HG02588 (cell line): Measurements from ENCODE around the gene MOV10L1.
"Not testable (repeated sequence)": the region's sequence is repeated elsewhere in the genome, so short reads cannot be mapped to it uniquely, and the experiment has no call there.

Source experiments
- ATAC-seq: cut with Tn5 transposase; IDR thresholded peaks from one replicate; pipeline ENCODE4 v1.9.1; 2021; ENCODE audit warnings: mild to moderate bottlenecking, moderate library complexity; ENCODE audit not compliant: unreplicated experiment

MOV10L1 gene

DNA sequence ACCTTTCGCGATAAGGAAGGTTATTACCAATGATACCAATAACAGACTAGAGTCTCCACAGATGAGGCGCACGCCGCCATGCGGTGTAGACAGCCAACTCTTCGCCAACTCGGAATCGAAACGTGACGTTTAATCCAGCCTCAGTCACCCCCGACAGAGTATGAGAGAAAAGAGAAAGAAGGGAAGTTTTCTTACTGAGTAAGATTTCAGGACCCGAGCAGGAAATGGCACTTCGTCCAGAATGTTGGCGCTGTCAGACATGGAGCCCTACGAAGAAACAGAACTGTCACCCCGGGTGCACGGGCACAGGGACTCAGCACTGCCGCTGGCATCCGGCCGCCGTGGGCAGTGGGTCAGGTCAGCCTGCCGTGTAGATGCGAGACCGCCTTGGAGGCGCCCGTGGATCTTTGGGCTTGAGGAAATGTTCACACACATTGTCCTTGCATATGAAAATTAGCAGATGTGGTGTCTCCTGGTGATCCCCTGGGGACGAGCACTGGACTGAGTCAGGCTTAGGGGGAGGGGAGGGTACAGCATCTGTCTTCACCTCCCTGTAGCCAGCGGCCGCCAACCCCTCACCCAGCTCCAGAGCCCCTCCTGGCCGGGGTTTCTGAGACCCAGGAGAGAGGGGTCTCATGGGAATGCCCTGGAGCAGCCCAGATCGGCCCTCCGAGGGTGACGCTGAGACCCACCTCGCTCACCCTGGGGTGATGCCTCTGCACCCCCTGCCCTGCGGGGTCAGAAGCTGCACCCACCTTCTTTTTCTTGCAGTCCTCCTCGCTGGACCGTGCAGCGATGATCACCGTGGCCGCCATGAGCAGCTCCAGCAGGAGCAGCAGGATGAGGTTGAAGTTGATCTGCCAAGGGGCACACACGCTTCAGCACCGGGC, 12.9 kb upstream of the MOV10L1 start:
- no peak for ATAC-seq

DNA sequence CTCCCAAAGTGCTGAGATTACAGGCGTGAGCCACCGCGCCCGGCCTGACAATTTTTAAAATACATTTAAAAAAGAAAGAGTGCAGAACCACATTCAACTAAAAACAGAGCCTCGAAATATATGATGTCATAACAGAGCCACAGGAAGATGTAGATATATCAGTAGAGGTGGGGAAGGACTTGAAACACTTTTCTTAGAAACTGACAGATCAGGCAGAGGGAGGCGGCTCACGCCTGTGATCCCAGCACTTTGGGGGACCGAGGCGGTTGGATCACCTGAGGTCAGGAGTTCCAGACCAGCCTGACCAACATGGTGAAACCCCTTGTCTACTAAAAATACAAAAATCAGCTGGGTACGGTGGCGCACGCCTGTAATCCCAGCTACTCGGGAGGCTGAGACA, 11.6 kb upstream of the MOV10L1 start:
- ATAC-seq, result no peak

DNA sequence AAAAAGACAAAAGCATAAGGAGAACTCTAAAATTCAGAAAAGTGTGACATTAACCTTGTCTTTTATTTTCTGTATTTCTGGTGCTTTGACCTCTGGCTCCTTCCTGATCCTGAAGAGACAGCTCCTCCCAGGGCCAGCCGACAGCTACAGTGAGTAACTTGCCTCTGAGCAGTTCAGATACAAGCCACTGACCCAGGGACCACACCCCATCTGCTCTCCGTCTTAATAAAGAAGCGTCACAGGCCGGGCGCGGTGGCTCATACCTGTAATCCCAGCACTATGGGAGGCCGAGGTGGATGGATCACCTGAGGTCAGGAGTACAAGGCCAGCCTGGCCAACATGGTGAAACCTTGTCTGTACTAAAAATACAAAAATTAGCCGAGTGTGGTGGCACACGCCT, 11.0 kb upstream of the MOV10L1 start:
- no peak for ATAC-seq

DNA sequence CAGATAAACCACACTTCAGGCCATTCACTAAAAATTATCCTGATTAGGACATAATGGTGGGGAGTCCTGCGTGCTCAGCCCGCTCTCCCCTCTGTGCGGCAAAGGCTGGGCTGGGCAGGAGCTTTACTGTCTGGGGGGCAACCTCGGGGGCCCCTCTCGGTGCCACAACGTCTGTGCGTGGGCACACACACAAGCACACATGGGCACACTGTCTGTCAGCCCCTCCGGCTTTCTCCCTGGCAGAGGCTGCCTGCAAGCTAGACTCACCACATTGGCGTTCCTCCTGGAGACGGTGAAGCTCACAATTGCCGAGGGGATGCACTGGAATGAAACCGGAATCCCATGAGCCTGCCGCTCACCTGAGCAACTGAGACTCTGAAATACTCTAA, 9.7 kb upstream of the MOV10L1 start:
- no peak for ATAC-seq

DNA sequence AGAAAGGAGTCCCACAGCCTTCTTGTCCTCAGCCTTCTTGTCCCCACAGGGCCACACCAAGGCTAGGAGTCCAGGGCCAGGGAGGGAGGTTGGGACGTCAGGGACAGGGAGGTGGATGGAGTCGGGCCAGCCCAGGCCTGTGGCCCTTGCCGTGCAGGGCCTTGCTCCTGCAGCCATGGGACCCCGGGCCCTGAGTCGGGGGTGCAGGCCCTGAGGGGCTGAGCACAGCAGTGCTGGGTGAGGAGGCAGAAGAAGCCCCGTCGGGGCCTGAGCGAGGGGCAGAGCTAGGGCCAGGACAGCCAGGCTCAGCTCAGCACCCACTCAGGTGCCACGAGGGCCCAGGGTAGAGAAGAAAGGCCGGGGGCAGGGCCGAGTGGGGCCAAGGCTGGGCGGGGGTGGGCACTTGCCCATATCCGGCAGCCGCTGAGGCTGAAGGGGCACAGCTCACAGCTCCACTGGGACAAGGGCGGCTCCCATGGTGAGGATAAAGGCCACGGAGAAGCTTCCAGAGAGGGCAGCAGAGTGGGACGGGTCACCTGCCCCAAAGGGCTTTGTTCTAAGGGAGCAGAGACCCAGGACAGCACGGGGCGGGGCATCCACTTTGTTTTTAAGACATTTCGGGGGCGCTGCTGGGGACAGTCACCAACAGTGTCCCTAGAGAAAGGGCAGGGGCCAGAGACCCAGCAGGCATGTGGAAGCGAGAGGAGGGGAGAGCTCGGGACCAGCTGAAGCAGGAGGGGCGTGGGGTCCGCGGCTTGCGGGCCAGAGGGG, 8.2 kb upstream of the MOV10L1 start:
- no peak for ATAC-seq

DNA sequence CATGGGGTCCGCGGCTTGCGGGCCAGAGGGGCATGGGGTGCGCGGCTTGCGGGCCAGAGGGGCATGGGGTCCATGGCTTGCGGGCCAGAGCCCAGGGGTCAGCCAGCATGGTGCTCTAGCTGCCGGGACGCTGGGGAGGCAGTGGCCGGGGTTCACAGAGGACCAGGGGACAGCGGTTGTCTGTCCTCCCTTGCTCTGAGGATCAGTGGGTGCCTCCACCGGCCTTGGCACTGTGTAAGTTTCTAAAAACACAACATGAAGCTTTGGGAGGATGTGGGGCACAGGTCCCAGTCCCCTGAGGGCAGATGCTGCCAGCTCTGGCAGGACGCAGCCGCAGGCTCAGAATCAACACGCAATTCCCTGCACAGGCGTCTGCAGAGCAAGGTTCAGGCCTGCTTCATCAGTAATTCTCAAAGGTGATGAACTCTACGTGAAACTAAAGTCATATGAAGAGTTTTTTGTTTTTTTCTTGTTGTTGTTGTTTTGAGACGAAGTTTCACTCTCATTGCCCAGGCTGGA, 7.5 kb upstream of the MOV10L1 start:
- ATAC-seq, result no peak

DNA sequence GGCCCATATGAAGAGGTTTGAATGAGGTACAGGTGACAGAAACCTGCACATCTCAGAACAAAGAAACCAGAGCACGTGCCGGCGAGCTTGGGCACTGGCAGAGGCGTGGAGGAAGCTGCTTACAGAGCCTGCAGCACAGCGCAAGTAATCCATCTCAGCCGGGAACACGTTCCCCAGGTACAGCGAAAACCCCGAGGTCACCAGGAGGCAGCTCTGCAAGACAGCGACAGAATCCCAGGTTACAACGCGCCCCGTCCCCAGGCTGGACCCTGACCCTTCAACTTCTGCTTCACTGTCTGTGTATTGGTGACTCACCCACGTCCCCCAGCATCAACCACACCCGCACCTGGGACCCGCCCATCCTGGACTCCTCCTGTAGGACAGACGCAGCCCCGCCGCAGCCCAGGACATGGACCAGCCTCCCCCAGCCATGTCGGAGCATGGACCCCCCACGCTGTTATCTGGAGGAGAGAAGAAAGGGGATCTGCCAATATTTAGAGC, 6.8 kb upstream of the MOV10L1 start:
- ATAC-seq, result no peak

DNA sequence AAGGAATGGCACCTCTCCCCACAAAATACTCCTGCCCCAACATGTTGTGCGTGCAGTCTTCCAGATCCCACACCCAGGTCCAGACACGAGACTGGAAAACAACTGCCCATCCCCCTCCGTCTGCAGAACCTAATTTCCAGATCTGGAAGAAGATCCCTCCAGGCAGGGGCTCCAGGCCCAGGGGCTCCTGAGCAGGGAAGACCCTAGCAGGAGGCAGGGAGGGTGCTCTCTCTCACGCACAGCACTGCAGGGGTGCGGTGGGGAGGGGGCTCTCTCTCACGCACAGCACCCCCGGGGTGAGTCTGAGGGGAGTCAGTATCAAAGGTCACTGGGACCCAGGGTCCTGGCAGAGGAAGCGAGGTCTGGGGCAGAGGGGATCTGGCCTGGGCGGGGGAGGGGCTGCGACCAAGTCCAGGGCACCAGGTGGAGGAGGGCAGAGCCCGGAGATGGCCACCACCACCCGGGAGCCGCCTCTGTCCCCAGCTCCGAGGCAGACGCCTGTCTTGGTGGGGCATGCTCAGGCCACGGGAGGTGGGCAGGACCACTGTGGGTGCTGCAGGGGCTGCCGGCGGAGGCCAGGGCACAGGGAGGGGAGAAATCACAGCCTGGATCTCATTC, 6.2 kb upstream of the MOV10L1 start:
- no peak for ATAC-seq

DNA sequence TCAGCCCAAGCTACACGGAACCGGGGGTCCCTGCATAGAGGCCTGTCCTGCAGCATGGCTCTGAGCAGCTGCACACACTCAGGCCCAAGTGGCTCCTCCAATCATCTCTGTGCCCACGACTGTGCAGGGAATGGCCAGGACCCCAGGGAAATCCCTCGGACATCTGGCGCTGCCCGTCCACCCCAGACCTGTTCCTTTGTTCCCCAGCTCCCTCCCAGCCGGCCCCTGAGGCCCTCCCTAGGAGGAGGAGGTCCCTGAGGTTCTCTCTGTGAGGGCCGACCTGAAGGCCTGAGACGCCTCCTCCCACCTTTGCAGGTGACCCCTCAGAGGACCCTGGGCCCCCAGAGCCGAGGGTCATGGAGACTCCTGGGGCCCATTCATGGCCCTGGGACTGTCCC, 5.7 kb upstream of the MOV10L1 start:
- no peak for ATAC-seq

DNA sequence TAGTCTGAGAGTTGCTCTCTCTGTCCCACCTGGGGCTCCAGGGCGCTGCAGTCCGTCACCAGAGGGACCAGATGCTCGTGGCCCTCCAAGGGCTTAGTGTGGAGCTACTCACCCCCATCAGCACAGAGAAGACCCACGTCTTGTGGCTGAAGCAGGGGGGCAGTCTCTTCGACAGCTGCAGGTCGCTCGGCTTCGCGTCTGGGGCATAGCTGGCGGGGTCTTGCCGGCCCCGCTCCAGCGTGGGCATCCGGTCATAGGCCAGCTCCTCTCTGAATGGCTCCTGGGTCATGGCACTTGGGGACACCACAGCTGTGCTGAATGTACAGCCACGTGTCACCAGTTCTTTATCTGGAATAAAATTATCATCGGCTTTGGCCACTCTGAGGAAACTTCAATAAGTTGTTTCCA, 5.2 kb upstream of the MOV10L1 start:
- ATAC-seq, result no peak

DNA sequence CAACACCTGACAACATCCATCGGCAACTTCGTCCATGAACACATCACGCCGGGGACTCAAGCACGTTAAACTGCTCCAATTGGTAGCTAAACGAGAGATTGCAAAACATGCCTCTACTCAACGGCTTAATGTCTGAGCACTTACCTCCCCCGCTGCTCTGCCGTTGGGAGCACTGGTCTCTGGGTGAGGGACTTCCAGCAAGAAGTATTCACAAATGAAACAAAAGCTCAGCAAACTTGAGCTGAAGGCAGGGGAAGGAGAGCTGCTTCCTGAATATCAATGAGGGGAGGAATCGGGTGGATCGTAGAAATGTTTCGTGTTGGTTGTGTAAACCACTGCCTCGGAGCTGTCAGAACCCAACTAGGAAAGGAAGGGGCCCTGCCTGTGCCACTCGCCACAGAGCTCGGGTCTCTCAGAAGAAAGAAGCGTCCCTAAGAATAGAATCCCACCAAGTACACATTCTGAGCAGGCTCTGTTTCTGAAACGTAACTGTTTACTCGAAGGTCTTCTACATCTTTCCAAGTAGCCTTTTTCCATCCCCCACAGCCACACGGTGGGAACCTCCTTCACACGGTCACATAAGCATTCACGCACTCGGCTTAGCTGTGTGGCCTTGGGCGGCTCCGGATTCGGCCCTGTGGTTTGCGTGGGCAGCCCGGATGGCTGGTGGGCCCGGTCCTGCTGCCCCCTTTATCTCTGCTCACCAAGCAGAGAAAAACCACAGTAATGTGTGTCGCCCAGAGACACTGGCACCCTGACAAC, 4.4 kb upstream of the MOV10L1 start, which contains the start of gene MLC1:
Gene MLC1 (minus strand): TSS at position 216 of the 762 bp plus-strand sequence. CDS start 524 bp downstream, outside the sequence.
- no peak for ATAC-seq

DNA sequence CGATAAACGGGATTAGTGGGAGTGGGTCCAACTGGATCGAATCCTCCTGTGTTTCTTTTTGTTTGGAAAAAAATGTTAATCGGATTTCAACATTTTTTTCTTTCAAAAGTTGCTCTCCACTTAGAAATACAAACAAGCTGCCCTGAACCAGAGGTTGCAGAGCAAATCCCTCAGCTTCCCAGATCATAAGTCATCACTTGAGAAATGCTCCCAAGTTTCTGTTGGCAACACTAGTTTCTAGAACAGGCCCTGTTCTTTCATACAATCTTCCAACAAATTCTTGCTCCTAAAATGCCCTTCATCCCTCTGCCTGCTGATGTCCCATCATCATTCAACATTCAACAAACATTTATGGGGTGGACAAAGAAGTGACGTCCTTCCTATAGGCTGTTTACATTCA, 3.3 kb upstream of the MOV10L1 start:
- no peak for ATAC-seq

DNA sequence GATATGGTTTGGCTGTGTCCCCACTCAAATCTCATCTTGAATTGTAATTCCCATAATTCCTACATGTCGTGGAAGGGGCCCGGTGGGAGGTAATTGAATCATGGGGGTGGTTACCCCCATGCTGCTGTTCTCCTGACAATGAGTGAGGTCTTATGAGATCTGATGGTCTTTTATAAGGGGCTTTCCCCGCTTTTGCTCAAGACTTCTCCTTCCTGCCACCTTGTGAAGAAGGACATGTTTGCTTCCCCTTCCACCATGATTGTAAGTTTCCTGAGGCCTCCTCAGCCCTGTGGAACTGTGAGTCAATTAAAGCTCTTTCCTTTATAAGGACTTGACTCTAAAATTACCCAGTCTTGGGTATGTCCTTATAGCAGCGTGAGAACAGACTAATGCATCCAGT, 2.8 kb upstream of the MOV10L1 start:
- ATAC-seq, result not testable (repeated sequence)

DNA sequence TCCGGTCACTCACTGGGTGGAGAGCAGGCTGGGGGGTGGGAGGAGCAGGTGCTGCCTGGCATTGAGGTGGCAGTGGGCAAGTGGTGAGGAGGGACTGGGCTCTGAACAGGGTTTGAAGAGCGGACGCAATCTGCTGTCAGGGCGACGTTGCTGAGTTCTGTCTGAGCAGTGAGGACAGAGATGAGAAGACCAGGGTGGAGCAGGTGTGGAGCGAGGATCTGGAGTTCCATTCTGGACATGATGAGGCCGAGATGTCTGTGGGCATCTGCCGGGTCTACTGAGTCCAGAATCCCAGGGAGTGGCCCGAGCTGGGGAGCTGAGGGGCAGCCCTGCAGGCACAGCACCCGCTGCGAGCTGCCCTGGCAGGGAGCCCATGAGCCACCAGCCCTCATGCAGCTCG, 2.2 kb upstream of the MOV10L1 start:
- no peak for ATAC-seq

DNA sequence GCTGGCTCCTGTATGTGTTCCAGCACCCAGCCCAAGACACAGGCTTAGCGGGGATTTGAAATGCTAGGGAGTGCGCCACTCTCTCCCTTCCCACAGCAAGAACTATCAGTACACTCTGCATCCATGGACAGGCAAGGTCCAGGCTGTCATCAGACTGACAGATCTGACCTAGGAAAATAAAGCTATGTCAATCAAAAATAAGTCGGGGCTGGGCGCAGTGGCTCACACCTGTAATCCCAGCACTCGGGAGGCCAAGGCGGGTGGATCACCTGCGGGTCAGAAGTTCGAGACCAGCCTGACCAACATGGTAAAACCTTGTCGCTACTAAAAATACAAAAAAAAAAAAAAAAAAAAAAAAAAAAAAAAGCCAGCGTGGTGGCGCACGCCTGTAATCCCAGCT, 1.7 kb upstream of the MOV10L1 start:
- no peak for ATAC-seq

DNA sequence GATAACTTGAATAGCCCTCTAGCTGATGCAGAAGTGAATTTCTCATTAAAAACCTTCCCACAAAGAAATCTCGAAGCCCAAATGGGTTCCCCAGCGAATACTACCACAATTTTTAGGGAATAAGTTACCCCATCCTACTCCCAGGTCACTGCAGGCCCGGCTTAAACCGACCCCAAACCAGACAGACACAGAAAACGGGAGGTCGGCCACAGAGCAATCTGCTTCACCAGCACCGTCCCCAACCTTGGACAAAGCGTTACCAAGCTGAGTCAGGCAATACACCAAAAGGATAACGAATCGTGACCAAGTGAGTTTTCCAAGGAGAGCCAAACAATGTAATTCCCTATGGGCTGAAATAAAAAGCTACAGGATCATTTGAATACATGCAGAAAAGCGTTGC, 575 bp upstream of the MOV10L1 start:
- ATAC-seq, result no peak

DNA sequence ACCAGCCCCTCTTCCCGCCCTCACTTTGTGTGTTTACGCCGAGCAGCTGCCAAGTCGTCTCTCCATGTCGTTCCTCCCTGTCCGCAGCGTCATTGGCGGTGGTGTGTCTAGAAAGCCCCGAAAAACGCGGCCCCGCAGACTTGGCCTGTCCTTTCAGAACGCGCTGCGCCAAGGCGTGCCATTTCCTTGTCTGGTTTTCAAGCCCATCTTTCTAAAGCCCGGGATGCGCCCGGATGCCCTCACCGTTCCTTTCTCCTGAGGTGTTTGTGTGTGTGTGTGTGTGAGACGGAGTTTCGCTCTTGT, 557 bp downstream of the MOV10L1 start:
- no peak for ATAC-seq

DNA sequence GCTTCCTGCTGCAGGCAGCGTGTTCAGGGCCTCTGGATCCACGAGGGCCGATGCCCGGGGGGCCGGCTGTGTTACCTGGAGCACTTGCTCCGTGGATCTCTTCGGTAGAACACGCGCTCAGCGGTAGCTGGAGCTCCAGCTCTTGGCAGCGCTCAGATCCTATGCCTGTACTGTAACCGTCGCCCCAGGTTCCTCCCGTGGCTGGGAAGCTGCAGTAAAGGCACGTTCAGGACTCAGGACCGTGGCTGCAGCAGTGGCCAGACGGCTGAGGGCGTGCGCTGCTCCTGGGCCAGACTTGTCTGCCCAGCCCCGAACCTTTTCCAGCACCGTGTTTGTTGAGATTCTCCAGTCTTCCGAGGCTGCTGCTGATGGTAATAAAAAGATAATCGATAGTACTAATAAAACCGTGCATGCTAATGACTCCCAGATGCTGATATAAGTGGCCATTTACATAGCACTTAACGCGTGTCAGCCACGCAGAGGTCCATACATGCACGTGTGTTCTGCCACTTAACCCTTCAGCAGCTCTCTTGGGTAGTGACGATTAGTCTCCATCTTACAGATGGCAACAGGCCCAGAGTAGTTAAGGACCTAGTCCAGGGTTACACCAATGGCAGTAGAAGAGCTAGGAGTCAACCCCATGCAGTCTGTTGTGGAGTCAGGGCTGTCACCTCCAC, 1.4 kb downstream of the MOV10L1 start:
- ATAC-seq, result no peak

DNA sequence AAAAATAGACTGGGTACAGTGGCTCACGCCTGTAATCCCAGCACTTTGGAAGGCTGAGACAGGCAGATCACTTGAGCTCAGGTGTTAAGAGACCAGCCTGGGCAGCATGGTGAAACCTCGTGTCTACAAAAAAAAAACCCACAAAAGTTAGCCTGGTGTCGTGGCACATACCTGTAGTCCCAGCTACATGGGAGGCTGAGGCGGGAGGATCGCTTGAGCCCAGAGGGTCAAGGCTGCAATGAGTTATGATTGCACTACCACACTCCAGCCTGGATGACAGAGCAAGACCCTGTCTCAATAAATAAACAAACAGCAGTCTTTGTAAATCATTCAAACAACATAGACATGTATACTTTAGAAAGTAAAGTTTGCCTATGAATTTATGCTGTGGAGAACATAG, 2.5 kb downstream of the MOV10L1 start:
- no peak for ATAC-seq

DNA sequence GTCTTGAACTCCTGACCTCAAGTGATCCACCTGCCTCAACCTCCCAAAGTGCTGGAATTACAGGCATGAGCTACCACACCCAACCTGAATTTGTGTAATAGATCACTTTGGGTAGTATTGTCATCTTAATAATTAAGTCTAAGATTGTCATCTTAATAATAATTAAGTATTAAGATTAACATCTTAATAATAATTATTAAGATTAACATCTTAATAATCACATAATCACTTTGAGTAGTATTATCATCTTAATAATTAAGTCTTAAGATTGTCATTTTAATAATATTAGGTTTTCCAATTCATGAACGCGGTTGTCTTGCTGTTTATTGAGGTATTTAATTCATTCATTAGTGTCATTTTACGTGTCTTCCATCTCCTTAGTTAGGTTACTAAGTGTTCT, 8.2 kb downstream of the MOV10L1 start:
- ATAC-seq, result no peak
